ENCODE data around the gene EFHB. TPM values are rescaled to one million over a fixed set of nuclear protein-coding genes. Genes with fewer than 3 reads are reported as not detected.

EFHB gene
- 3.5 TPM for polyA plus RNA-seq (2013, experiment 1 of 2)
- 3.4 TPM for polyA plus RNA-seq (2013, experiment 2 of 2)

GRCh38 chr3:19934098-19934566, at the start of gene EFHB:
Gene EFHB (minus strand): TSS chr3:19934217. CDS start chr3:19934018, 199 bp downstream.
- Histone ChIP-seq H2AK5ac (ENCODE audit: low read depth, low read length) (no peak within 1 kb of the TSS), H3K4me2 (ENCODE audit: insufficient read depth, low read length, poor library complexity, severe bottlenecking) (no peak within 1 kb of the TSS), H3K14ac (ENCODE audit: low read length) (no peak within 1 kb of the TSS), H3K23ac (ENCODE audit: low read depth, low read length, poor library complexity) (no peak within 1 kb of the TSS), H2BK120ac (ENCODE audit: low read depth, low read length) (no peak within 1 kb of the TSS), H3K4ac (ENCODE audit: low read length) (no peak within 1 kb of the TSS), H4K8ac (ENCODE audit: low read depth, low read length) (no peak within 1 kb of the TSS), H3K27ac (replicated peaks; ENCODE audit: low read length) (no peak within 1 kb of the TSS), H3K4me1 (ENCODE audit: control insufficient read depth in 2 of 2, insufficient read depth in 1 of 2, low read depth in 1 of 2, low read length in 2 of 2) (peaks cover 0 to 5% of the 10 kb centered on the region in 2 donors), H4K91ac (ENCODE audit: low read depth, low read length, poor library complexity) (no peak within 1 kb of the TSS), H3K4me3 (ENCODE audit: low read length in 2 of 2) (no peak within 1 kb of the TSS), H3K18ac (ENCODE audit: low read length) (peak within 1 kb of the TSS; percentile 35), H2BK5ac (ENCODE audit: low read length) (no peak within 1 kb of the TSS), H3K79me1 (ENCODE audit: low read depth, low read length) (no peaks in the 10 kb centered on the region), H3K36me3 (replicated peaks in 1 of 2; ENCODE audit: control insufficient read depth in 2 of 2, insufficient read depth in 2 of 2, low read length in 2 of 2) (no peaks in the 10 kb centered on the region), H2BK12ac (ENCODE audit: low read length) (no peak within 1 kb of the TSS), H3K9me3 (replicated peaks in 1 of 2; ENCODE audit: control insufficient read depth in 2 of 2, insufficient read depth in 1 of 2, low read depth in 1 of 2, low read length in 2 of 2) (no peaks in the 10 kb centered on the region), H2BK15ac (ENCODE audit: low read length) (peak within 1 kb of the TSS; percentile 62), H3K27me3 (ENCODE audit: control insufficient read depth in 3 of 3, insufficient read depth in 3 of 3, low read depth in 1 of 3, low read length in 3 of 3) (no peaks in the 10 kb centered on the region), H3K9ac (ENCODE audit: low read depth, low read length, poor library complexity) (no peak within 1 kb of the TSS), H2AFZ (ENCODE audit: low read length) (peak within 1 kb of the TSS; percentile 79)
- peak; percentile 50 for DNase-seq (ENCODE audit: low spot score)
- WGBS, 2 donors (ENCODE audit: extremely low coverage in 2 of 2, insufficient read length in 2 of 2, insufficient replicate concordance in 1 of 2), result no CpG with 5 or more reads among the region's 5 CpGs

DNA sequence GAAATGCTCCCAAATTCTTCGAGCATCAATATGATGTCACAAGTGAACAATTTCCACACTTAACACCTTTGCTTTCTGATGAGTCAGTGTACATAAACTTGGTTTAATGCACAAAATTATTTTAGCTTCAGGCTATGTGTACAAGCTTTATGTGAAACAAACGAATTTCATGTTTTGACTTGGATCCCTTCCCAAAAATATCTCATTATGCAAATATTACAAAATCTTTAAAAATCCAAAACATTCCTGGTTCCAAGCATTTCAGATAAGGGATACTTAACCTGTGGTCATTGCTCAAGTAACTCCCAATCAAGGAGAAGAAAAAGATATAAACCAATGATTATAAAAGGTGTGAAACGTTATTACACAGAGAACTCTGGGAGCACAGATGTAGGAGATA, 38.0 kb upstream of the EFHB start:
- H2AK5ac ChIP-seq (ENCODE audit: low read depth, low read length), result no peak overlapping the region
- H2BK15ac ChIP-seq (ENCODE audit: low read length), result no peak overlapping the region
- no peak overlapping the region for H2AFZ ChIP-seq (ENCODE audit: low read length)
- no peak overlapping the region for H3K23ac ChIP-seq (ENCODE audit: low read depth, low read length, poor library complexity)
- peaks cover 5 to 46% of the 10 kb centered on the region in 2 donors for H3K36me3 ChIP-seq (replicated peaks in 1 of 2; ENCODE audit: control insufficient read depth in 2 of 2, insufficient read depth in 2 of 2, low read length in 2 of 2)
- H3K4me2 ChIP-seq (ENCODE audit: insufficient read depth, low read length, poor library complexity, severe bottlenecking), result no peak overlapping the region
- H3K9me3 ChIP-seq (replicated peaks in 1 of 2; ENCODE audit: control insufficient read depth in 2 of 2, insufficient read depth in 1 of 2, low read depth in 1 of 2, low read length in 2 of 2), result peaks cover 0 to 3% of the 10 kb centered on the region in 2 donors
- no peak for DNase-seq (ENCODE audit: low spot score)
- H3K27me3 ChIP-seq (ENCODE audit: control insufficient read depth in 3 of 3, insufficient read depth in 3 of 3, low read depth in 1 of 3, low read length in 3 of 3), result no peaks in the 10 kb centered on the region
- peaks cover 2% of the 10 kb centered on the region for H3K79me1 ChIP-seq (ENCODE audit: low read depth, low read length)
- no peak overlapping the region for H3K14ac ChIP-seq (ENCODE audit: low read length)
- H2BK12ac ChIP-seq (ENCODE audit: low read length), result no peak overlapping the region
- H3K4ac ChIP-seq (ENCODE audit: low read length), result no peak overlapping the region
- H3K4me3 ChIP-seq (ENCODE audit: low read length in 2 of 2), result no peak overlapping the region
- no peaks in the 10 kb centered on the region for H3K4me1 ChIP-seq (ENCODE audit: control insufficient read depth in 2 of 2, insufficient read depth in 1 of 2, low read depth in 1 of 2, low read length in 2 of 2)
- no peak overlapping the region for H3K18ac ChIP-seq (ENCODE audit: low read length)
- H4K91ac ChIP-seq (ENCODE audit: low read depth, low read length, poor library complexity), result no peak overlapping the region
- no CpG with 5 or more reads among the region's 3 CpGs for WGBS, 2 donors (ENCODE audit: extremely low coverage in 2 of 2, insufficient read length in 2 of 2, insufficient replicate concordance in 1 of 2)
- no peak overlapping the region for H2BK120ac ChIP-seq (ENCODE audit: low read depth, low read length)
- no peak overlapping the region for H3K9ac ChIP-seq (ENCODE audit: low read depth, low read length, poor library complexity)
- no peak overlapping the region for H3K27ac ChIP-seq (replicated peaks; ENCODE audit: low read length)
- H4K8ac ChIP-seq (ENCODE audit: low read depth, low read length), result no peak overlapping the region
- no peak overlapping the region for H2BK5ac ChIP-seq (ENCODE audit: low read length)

DNA sequence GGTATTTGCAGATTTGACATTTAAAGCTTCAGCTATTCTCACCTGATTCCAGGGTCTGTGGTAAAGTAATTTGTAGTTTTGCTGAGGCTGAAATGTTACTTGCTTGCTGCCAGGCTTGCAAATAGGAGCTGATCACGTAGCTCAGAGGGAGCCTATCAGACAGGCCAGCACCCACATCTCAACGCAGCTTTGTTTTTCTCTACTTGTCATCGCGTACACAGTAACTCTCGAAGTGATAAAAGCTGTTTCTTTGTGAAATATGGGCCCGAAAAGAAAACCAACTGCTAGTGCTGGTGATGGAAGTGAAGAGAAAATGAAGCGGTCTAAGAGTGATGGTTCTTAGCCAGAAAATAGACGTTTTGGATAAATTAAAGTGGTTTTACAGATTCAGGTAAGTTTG, 36.3 kb upstream of the EFHB start:
- Histone ChIP-seq H3K9me3 (replicated peaks in 1 of 2; ENCODE audit: control insufficient read depth in 2 of 2, insufficient read depth in 1 of 2, low read depth in 1 of 2, low read length in 2 of 2) (peaks cover 0 to 6% of the 10 kb centered on the region in 2 donors), H3K14ac (ENCODE audit: low read length) (no peak overlapping the region), H2BK120ac (ENCODE audit: low read depth, low read length) (no peak overlapping the region), H2AK5ac (ENCODE audit: low read depth, low read length) (no peak overlapping the region), H4K8ac (ENCODE audit: low read depth, low read length) (no peak overlapping the region), H2BK5ac (ENCODE audit: low read length) (no peak overlapping the region), H4K91ac (ENCODE audit: low read depth, low read length, poor library complexity) (no peak overlapping the region), H3K27ac (replicated peaks; ENCODE audit: low read length) (no peak overlapping the region), H3K4ac (ENCODE audit: low read length) (no peak overlapping the region), H3K27me3 (ENCODE audit: control insufficient read depth in 3 of 3, insufficient read depth in 3 of 3, low read depth in 1 of 3, low read length in 3 of 3) (no peaks in the 10 kb centered on the region), H3K23ac (ENCODE audit: low read depth, low read length, poor library complexity) (no peak overlapping the region), H2BK15ac (ENCODE audit: low read length) (no peak overlapping the region), H3K4me3 (ENCODE audit: low read length in 2 of 2) (no peak overlapping the region), H2BK12ac (ENCODE audit: low read length) (no peak overlapping the region), H3K4me1 (ENCODE audit: control insufficient read depth in 2 of 2, insufficient read depth in 1 of 2, low read depth in 1 of 2, low read length in 2 of 2) (no peaks in the 10 kb centered on the region), H3K4me2 (ENCODE audit: insufficient read depth, low read length, poor library complexity, severe bottlenecking) (no peak overlapping the region), H3K36me3 (replicated peaks in 1 of 2; ENCODE audit: control insufficient read depth in 2 of 2, insufficient read depth in 2 of 2, low read length in 2 of 2) (peaks cover 2 to 33% of the 10 kb centered on the region in 2 donors), H3K79me1 (ENCODE audit: low read depth, low read length) (peaks cover 2% of the 10 kb centered on the region), H3K9ac (ENCODE audit: low read depth, low read length, poor library complexity) (no peak overlapping the region), H3K18ac (ENCODE audit: low read length) (no peak overlapping the region), H2AFZ (ENCODE audit: low read length) (no peak overlapping the region)
- no peak for DNase-seq (ENCODE audit: low spot score)
- WGBS, 2 donors (ENCODE audit: extremely low coverage in 2 of 2, insufficient read length in 2 of 2, insufficient replicate concordance in 1 of 2), result no CpG with 5 or more reads among the region's 8 CpGs

- Histone ChIP-seq H2BK12ac (ENCODE audit: low read length) (no peak overlapping the region), H2AFZ (ENCODE audit: low read length) (no peak overlapping the region), H3K4ac (ENCODE audit: low read length) (no peak overlapping the region), H3K36me3 (replicated peaks in 1 of 2; ENCODE audit: control insufficient read depth in 2 of 2, insufficient read depth in 2 of 2, low read length in 2 of 2) (peaks cover 2 to 19% of the 10 kb centered on the region in 2 donors), H2BK15ac (ENCODE audit: low read length) (no peak overlapping the region), H3K4me2 (ENCODE audit: insufficient read depth, low read length, poor library complexity, severe bottlenecking) (no peak overlapping the region), H3K4me3 (ENCODE audit: low read length in 2 of 2) (no peak overlapping the region), H2BK120ac (ENCODE audit: low read depth, low read length) (no peak overlapping the region), H3K9me3 (replicated peaks in 1 of 2; ENCODE audit: control insufficient read depth in 2 of 2, insufficient read depth in 1 of 2, low read depth in 1 of 2, low read length in 2 of 2) (peaks cover 0 to 6% of the 10 kb centered on the region in 2 donors), H3K23ac (ENCODE audit: low read depth, low read length, poor library complexity) (no peak overlapping the region), H3K4me1 (ENCODE audit: control insufficient read depth in 2 of 2, insufficient read depth in 1 of 2, low read depth in 1 of 2, low read length in 2 of 2) (no peaks in the 10 kb centered on the region), H3K18ac (ENCODE audit: low read length) (no peak overlapping the region), H3K14ac (ENCODE audit: low read length) (no peak overlapping the region), H2AK5ac (ENCODE audit: low read depth, low read length) (no peak overlapping the region), H3K79me1 (ENCODE audit: low read depth, low read length) (peaks cover 5% of the 10 kb centered on the region), H4K91ac (ENCODE audit: low read depth, low read length, poor library complexity) (no peak overlapping the region), H3K9ac (ENCODE audit: low read depth, low read length, poor library complexity) (no peak overlapping the region), H3K27ac (replicated peaks; ENCODE audit: low read length) (no peak overlapping the region), H4K8ac (ENCODE audit: low read depth, low read length) (no peak overlapping the region), H2BK5ac (ENCODE audit: low read length) (no peak overlapping the region), H3K27me3 (ENCODE audit: control insufficient read depth in 3 of 3, insufficient read depth in 3 of 3, low read depth in 1 of 3, low read length in 3 of 3) (no peaks in the 10 kb centered on the region)
- no peak for DNase-seq (ENCODE audit: low spot score)
- WGBS, 2 donors (ENCODE audit: extremely low coverage in 2 of 2, insufficient read length in 2 of 2, insufficient replicate concordance in 1 of 2), result no CpG with 5 or more reads among the region's 4 CpGs
These were observed 33.8 kb upstream of the EFHB start for GRCh38 chr3:19967812-19968211.
